Ramos (cell line): ENCODE data around the gene ADRA2A.

Experiments
- in situ Hi-C: fragments of 300-500 bp; cut with MboI; formaldehyde crosslinking; loops from one replicate; pipeline ENCODE4 v1.14.3; 2022; ENCODE audit warnings: low sequenced_read_pairs; ENCODE audit not compliant: unreplicated experiment

ADRA2A gene

GRCh38 chr10:111107846-111108245 lies 31.0 kb downstream of the ADRA2A start:
- in situ Hi-C loops, result no loop called here

- in situ Hi-C loops, result no loop called here
These were observed 31.6 kb downstream of the ADRA2A start for GRCh38 chr10:111108441-111108840.

- in situ Hi-C loops, result no loop called here
These were observed 32.8 kb downstream of the ADRA2A start for GRCh38 chr10:111109501-111110242.

- in situ Hi-C loops, result no loop called here
These were observed 33.9 kb downstream of the ADRA2A start for GRCh38 chr10:111110771-111111170.

- in situ Hi-C loops, result no loop called here
These were observed 35.5 kb downstream of the ADRA2A start for GRCh38 chr10:111112333-111112732.

GRCh38 chr10:111113238-111113960 lies 36.6 kb downstream of the ADRA2A start:
- in situ Hi-C loops, result no loop called here

- in situ Hi-C loops, result no loop called here
These were observed 37.3 kb downstream of the ADRA2A start for GRCh38 chr10:111113961-111114757.

GRCh38 chr10:111114758-111115500 lies 38.1 kb downstream of the ADRA2A start:
- in situ Hi-C loops, result no loop called here

GRCh38 chr10:111116211-111116610 lies 39.4 kb downstream of the ADRA2A start:
- in situ Hi-C loops, result no loop called here

GRCh38 chr10:111116762-111117445 lies 40.1 kb downstream of the ADRA2A start:
- in situ Hi-C loops, result no loop called here

- in situ Hi-C loops, result no loop called here
These were observed 40.9 kb downstream of the ADRA2A start for GRCh38 chr10:111117528-111118277.

- in situ Hi-C loops, result no loop called here
These were observed 41.9 kb downstream of the ADRA2A start for GRCh38 chr10:111118758-111119157.

- in situ Hi-C loops, result no loop called here
These were observed 42.8 kb downstream of the ADRA2A start for GRCh38 chr10:111119637-111120036.

- in situ Hi-C loops, result no loop called here
These were observed 45.3 kb downstream of the ADRA2A start for GRCh38 chr10:111122127-111122526.

- in situ Hi-C loops, result no loop called here
These were observed 47.1 kb downstream of the ADRA2A start for GRCh38 chr10:111123883-111124282.

GRCh38 chr10:111125102-111125501 lies 48.3 kb downstream of the ADRA2A start:
- in situ Hi-C loops, result no loop called here

- in situ Hi-C loops, result no loop called here
These were observed 49.2 kb downstream of the ADRA2A start for GRCh38 chr10:111126077-111126476.

- in situ Hi-C loops, result no loop called here
These were observed 50.4 kb downstream of the ADRA2A start for GRCh38 chr10:111127081-111127848.
